Activated naive CD4-positive, alpha-beta T cell treated with anti-CD3 and anti-CD28 coated beads, Interleukin-2, amount 50 U/mL, for 72 hours (primary cell): ENCODE data around the gene MXRA7. TPM values are rescaled to one million over a fixed set of nuclear protein-coding genes. Genes with fewer than 3 reads are reported as not detected.

Experiments
- ATAC-seq, 2 donors: fragments of 150-1000 bp; cut with Tn5 transposase; 2 replicates each; pipeline ENCODE4 v1.10.0; 2021; ENCODE audit warnings: mild to moderate bottlenecking in 2 of 2, moderate library complexity in 2 of 2
- DNase-seq, 2 donors: peaks; one replicate each; pipeline ENCODE4 v3.0.0; 2021 to 2022; ENCODE audit warnings: low spot score in 2 of 2
- H3K27ac Mint-ChIP-seq, 2 donors: one replicate each; pipeline ENCODE4 v1.8.0; 2022; ENCODE audit warnings: mild to moderate bottlenecking in 2 of 2, mixed read lengths in 2 of 2
- H3K36me3 Mint-ChIP-seq, 2 donors: one replicate each; pipeline ENCODE4 v1.8.0; 2022; ENCODE audit warnings: mixed read lengths in 2 of 2
- H3K9me3 Mint-ChIP-seq, 2 donors: one replicate each; pipeline ENCODE4 v1.8.0; 2022; ENCODE audit warnings: mixed read lengths in 2 of 2
- total RNA-seq, 2 donors: library from RNA; stranded (reverse); gene quantifications; one replicate each; pipeline ENCODE4 v1.2.3, GENCODE V29; 2022

The MXRA7 gene
- total RNA-seq, 2 donors from 2014 or later, result 4.8 to 9.1 TPM

GRCh38 chr17:76691379-76692191 lies 19.2 kb downstream of the MXRA7 start:
- ATAC-seq (no peak), DNase-seq (no peak)
- no peak overlapping the region for H3K27ac Mint-ChIP-seq
- H3K9me3 Mint-ChIP-seq, result no peaks in the 10 kb centered on the region
- H3K36me3 Mint-ChIP-seq, result no peaks in the 10 kb centered on the region

- H3K36me3 Mint-ChIP-seq, result no peaks in the 10 kb centered on the region
- no peak for DNase-seq
- H3K27ac Mint-ChIP-seq, result no peak overlapping the region
- H3K9me3 Mint-ChIP-seq, result no peaks in the 10 kb centered on the region
- ATAC-seq, result no peak
Measured at GRCh38 chr17:76690596-76691280, 20.0 kb downstream of the MXRA7 start.

- no peaks in the 10 kb centered on the region for H3K36me3 Mint-ChIP-seq
- ATAC-seq (no peak), DNase-seq (no peak)
- H3K27ac Mint-ChIP-seq, result no peak overlapping the region
- H3K9me3 Mint-ChIP-seq, result no peaks in the 10 kb centered on the region
Measured at GRCh38 chr17:76689859-76690258, 20.9 kb downstream of the MXRA7 start.

- no peak overlapping the region for H3K27ac Mint-ChIP-seq
- H3K36me3 Mint-ChIP-seq, result no peaks in the 10 kb centered on the region
- no peaks in the 10 kb centered on the region for H3K9me3 Mint-ChIP-seq
- DNase-seq, result no peak
- ATAC-seq, result no peak
Measured at GRCh38 chr17:76688165-76688622, 22.6 kb downstream of the MXRA7 start.

GRCh38 chr17:76687298-76688164 lies 23.2 kb downstream of the MXRA7 start:
- DNase-seq (no peak), ATAC-seq (no peak)
- Mint-ChIP-seq H3K36me3 (no peaks in the 10 kb centered on the region), H3K27ac (no peak overlapping the region), H3K9me3 (no peaks in the 10 kb centered on the region)

GRCh38 chr17:76686538-76687297 lies 24.0 kb downstream of the MXRA7 start:
- ATAC-seq, result no peak
- no peak overlapping the region for H3K27ac Mint-ChIP-seq

GRCh38 chr17:76685846-76686245 lies 24.9 kb downstream of the MXRA7 start:
- H3K27ac Mint-ChIP-seq, result no peak overlapping the region
- H3K36me3 Mint-ChIP-seq, result no peaks in the 10 kb centered on the region
- DNase-seq, result no peak
- H3K9me3 Mint-ChIP-seq, result no peaks in the 10 kb centered on the region
- ATAC-seq, result no peak

More at GRCh38 chr17:76686538-76687297, 24.0 kb downstream of the MXRA7 start:
- no peaks in the 10 kb centered on the region for H3K9me3 Mint-ChIP-seq
- no peak for DNase-seq
- no peaks in the 10 kb centered on the region for H3K36me3 Mint-ChIP-seq

- DNase-seq (no peak), ATAC-seq (no peak)
- Mint-ChIP-seq H3K9me3 (no peaks in the 10 kb centered on the region), H3K27ac (no peak overlapping the region), H3K36me3 (no peaks in the 10 kb centered on the region)
Measured at GRCh38 chr17:76685366-76685765, 25.4 kb downstream of the MXRA7 start.

GRCh38 chr17:76684756-76685155 lies 26.0 kb downstream of the MXRA7 start:
- ATAC-seq, result no peak
- no peak for DNase-seq
- Mint-ChIP-seq H3K9me3 (no peaks in the 10 kb centered on the region), H3K27ac (no peak overlapping the region), H3K36me3 (no peaks in the 10 kb centered on the region)

GRCh38 chr17:76683921-76684745 lies 26.6 kb downstream of the MXRA7 start:
- no peak for DNase-seq
- no peak for ATAC-seq
- Mint-ChIP-seq H3K27ac (peak overlapping the region in 1 of 2 donors; percentile 51), H3K9me3 (no peaks in the 10 kb centered on the region), H3K36me3 (no peaks in the 10 kb centered on the region)

GRCh38 chr17:76683011-76683755 lies 27.6 kb downstream of the MXRA7 start:
- ATAC-seq, result no peak
- Mint-ChIP-seq H3K36me3 (no peaks in the 10 kb centered on the region), H3K27ac (peak overlapping the region in 1 of 2 donors; percentile 51), H3K9me3 (no peaks in the 10 kb centered on the region)
- DNase-seq, result no peak

- ATAC-seq, result no peak
- Mint-ChIP-seq H3K9me3 (no peaks in the 10 kb centered on the region), H3K36me3 (no peaks in the 10 kb centered on the region), H3K27ac (no peak overlapping the region)
- no peak for DNase-seq
Measured at GRCh38 chr17:76682296-76682695, 28.5 kb downstream of the MXRA7 start.

GRCh38 chr17:76681222-76682137 lies 29.3 kb downstream of the MXRA7 start:
- DNase-seq, result peak in 1 of 2 donors; percentile 76
- Mint-ChIP-seq H3K36me3 (no peaks in the 10 kb centered on the region), H3K9me3 (no peaks in the 10 kb centered on the region), H3K27ac (no peak overlapping the region)
- peak; percentile 62 to 85 for ATAC-seq

GRCh38 chr17:76679239-76679638 lies 31.5 kb downstream of the MXRA7 start:
- H3K9me3 Mint-ChIP-seq, result no peaks in the 10 kb centered on the region
- no peaks in the 10 kb centered on the region for H3K36me3 Mint-ChIP-seq
- ATAC-seq, result no peak
- DNase-seq, result no peak
- no peak overlapping the region for H3K27ac Mint-ChIP-seq
